Head of caudate nucleus (tissue), 42 donors: ENCODE measurements around the gene DNASE1L2.
"Not testable (repeated sequence)": the region's sequence is repeated elsewhere in the genome, so short reads cannot be mapped to it uniquely, and the experiment has no call there.

Source experiments
- DNase-seq, 42 donors: peaks; one replicate each; pipeline versions ENCODE4 v3.0.0 to v3.0.0-alpha.2; 2020 to 2021; ENCODE audit warnings: mixed read lengths in 7 of 42
- intact Hi-C: fragments of 100-400 bp; cut with DNase I; formaldehyde crosslinking; loops from one replicate; pipeline ENCODE4 v1.15.0; 2022

Gene DNASE1L2

DNA sequence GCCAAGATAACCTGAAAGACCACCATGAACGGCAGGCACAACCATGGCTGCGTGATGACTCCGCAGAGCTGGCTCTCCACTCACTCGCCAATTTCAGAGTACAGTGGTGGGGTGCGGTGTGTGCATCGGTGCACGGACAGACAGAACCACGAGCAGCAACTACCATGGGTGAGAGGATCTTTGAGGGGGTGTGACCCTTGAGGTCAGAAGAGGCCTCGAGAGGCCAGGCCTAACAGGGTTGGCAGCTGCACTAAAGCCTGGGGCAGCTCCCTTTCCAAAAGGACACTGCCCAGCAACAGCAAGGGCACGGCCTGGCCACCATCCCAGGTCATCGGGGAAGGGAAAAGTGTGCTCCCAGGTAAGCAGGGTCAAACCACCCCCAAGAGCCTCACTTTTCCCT lies 17.0 kb downstream of the DNASE1L2 start:
- DNase-seq, result no peak

DNA sequence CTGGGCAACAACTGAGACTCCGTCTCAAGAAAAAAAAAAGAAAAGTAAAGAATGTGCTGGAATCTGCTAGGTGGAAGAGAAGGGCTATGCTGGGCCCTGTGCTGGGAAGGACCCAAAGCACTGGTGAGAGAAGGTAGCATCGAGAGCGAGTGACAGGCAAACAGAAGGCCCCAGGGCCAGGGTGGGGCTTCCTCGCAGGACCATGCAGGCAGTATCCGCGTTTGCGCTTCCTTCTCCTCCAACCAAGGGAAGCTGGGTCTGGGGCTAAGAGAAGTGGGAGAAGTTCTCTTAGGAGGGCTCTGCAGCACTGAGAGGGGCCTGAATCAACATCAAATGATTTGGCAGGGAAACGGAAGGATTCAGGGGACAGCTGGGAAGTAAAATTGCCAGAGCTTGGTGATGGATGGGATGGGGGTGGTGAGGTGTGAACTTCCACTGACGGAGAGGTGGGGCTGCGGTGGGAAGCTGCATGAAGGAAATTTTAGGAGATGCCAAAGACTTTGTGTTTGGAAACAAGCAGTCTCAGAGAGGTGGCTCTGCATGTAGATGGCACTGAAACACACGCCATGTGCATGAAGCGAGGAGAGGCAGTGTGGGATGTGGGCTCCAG lies 20.4 kb downstream of the DNASE1L2 start:
- no peak for DNase-seq
- intact Hi-C loops, result no loop called here

More for the DNA sequence above, 17.0 kb downstream of the DNASE1L2 start:
- intact Hi-C loops, result no loop called here

DNA sequence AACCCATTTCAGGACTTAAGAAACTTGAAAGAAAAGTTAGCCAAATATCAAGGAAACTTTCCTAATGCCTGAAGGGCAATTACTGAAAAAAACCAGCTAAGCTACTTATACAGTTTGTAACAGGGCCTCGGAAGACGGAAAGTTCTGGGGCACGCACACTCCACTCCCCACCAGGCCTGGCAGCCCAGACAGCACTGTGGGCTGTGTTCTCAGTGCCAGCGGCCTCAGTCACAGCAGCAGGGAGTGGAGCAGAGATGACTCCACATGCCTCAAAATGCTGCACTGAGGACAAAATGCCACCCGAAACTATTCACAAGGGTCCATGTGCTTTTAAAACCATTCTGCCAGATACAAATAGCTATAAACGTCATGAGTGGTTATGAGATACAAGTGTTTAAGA lies 21.5 kb downstream of the DNASE1L2 start:
- intact Hi-C loops, result no loop called here
- no peak for DNase-seq

DNA sequence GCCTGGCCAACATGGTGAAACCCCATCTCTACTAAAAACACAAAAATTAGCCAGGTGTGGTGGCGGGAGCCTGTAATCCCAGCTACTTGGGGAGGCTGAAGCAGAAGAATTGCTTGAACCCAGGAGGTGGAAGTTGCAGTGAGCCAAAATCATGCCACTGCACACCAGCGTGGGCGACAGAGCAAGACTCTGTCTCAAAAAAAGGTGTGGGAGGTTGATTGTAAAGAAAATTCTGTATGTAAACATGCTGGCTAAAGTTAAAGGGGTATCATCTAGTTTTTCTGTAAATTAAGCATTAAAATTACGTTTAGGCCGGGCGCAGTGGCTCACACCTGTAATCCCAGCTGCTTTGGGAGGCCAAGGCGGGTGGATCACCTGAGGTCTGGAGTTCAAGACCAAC lies 22.3 kb downstream of the DNASE1L2 start:
- intact Hi-C loops, DNase-seq: not testable (repeated sequence)

DNA sequence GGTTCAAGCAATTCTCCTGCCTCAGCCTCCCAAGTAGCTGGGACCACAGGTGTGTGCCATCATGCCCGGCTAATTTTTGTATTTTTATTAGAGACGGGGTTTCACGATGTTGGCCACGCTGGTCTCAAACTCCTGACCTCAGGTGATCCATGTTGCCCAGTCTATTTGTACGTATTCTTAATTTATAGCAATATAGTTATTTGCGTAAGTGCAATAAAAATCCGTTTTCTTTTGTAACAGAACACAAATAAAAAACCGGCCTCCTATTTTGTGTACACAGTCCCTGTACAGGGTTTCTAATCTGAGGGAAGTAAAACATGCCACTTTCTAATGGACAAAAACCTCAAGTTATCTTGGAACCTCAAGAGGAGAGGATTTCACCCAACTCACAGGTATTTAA lies 24.0 kb downstream of the DNASE1L2 start:
- intact Hi-C loops, result no loop called here
- DNase-seq, result no peak

DNA sequence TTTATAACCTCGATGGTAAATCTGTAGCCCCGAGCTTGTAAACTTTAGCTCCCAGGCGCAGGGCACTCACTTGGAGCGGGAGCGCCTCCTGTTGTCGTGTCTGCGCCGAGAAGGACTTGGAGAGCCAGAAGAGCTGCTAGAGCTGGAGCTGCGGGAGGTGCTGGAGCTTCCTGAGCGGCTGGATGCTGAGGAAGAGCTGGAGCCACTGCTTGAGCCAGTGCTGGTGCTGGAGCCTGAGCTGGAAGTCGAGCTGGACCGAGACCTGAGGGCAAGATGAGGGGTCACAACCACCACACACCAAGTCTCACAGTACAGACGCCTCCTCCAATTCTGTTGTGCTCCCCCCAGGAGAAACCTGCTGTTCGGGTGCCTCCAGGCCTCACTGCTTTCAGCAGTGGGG lies 26.8 kb downstream of the DNASE1L2 start:
- intact Hi-C loops, DNase-seq: not testable (repeated sequence)

DNA sequence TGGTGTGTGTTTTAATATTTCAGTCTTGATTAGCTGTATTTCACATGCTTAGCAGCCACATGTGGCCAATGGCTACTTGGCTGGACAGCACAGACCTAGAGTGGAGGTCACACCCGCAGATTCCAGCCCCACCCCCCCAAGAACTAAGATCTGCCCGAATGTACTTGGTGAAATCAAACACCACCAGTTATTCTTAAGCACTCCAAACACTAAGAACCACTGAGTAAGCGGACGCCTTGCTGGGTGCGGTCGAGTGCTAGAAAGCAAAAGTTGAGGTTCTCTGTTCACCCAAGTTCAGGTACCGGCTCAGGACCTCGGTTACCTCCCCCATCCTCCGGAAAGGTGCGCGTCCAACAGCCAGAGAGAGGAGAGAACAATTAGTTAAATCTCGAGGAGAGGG lies 30.6 kb downstream of the DNASE1L2 start:
- DNase-seq, intact Hi-C loops: not testable (repeated sequence)

DNA sequence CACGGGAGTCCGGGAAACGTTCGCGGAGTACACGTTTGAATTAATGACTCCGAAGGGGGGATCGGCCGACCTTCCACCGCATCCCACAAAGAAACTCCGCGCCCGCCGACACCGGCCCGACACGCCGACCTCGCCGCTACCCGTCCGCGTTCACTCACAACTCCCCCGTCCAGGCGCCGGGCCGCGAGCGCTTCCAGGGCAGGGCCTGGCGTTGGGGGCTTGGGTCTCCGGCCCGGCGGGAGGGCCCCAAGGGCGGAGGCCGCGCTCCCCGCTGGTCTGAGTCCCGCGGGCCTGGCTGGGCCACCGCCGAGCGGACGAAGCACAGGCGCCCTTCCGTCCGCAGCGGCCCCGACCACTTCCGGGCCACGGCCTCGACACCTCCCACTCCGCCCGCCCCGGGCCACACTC lies 31.3 kb downstream of the DNASE1L2 start:
- intact Hi-C loops, result not testable (repeated sequence)

DNA sequence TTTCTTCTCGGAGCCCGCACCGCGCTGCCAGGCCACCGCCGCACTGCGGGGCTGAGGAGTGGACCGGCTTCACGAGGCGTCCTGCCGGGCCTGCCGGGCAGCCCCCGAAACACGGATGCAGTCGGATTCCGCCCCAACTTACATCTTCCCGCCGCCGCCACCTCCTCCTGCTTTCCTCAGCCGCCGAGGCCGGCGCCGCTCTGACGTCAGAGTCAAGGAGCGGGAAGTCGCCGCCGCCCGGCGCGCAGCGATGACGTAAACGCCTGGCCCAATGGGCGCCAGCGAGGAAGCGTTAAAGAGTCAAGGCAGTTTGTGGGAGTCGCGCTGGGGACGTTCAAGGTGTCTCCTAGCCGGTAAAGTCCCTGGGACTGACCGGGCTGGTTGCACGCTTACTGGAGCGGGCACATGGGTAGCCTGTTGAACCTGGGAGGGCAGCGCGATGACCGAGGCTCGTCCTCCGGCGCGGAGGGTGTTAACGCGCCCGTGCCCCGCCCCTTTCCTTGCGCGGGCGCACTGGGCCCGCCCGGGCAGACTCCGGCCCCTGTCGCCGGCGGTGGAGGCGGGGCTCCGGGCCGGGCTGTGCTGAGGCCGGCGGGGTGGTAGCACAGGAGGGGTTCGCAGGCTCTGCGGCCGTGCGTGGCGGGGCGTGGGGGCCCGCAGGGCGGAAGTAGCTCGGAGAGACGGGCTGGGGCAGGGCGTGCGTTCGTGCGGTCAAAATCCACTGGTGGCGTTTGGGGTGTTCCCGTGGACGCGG lies 31.8 kb downstream of the DNASE1L2 start, which contains the start of gene RNPS1:
Gene RNPS1 (minus strand): TSS at position 214 of the 754 bp plus-strand sequence. CDS start 3,483 bp downstream, outside the sequence.
- peak; percentile 84 to 98 (median 96) for DNase-seq
- intact Hi-C loops, result no loop called here

More for the DNA sequence above, 31.3 kb downstream of the DNASE1L2 start:
- DNase-seq, result peak in 5 of 42 donors; percentile 12 to 84 (median 81)

DNA sequence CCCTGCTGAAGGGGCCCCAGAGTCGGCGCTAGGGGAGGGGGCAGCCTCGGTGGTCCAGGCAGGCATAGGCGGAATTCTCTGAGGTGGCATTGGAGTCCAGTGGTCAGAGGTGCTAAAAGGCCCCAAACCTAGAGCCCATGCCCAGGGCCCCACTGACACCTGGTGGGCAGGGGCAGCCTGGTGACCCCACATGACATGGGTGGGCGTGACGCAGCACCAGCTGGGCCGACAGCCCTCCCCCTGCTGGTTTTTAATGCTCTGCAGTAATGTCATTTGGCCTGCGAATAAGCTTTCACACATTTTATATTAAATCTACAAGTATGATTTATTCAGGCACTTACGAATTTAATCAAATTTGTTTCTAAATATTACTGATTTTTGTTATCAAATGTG lies 33.8 kb downstream of the DNASE1L2 start:
- intact Hi-C loops, result no loop called here
- DNase-seq, result no peak

DNA sequence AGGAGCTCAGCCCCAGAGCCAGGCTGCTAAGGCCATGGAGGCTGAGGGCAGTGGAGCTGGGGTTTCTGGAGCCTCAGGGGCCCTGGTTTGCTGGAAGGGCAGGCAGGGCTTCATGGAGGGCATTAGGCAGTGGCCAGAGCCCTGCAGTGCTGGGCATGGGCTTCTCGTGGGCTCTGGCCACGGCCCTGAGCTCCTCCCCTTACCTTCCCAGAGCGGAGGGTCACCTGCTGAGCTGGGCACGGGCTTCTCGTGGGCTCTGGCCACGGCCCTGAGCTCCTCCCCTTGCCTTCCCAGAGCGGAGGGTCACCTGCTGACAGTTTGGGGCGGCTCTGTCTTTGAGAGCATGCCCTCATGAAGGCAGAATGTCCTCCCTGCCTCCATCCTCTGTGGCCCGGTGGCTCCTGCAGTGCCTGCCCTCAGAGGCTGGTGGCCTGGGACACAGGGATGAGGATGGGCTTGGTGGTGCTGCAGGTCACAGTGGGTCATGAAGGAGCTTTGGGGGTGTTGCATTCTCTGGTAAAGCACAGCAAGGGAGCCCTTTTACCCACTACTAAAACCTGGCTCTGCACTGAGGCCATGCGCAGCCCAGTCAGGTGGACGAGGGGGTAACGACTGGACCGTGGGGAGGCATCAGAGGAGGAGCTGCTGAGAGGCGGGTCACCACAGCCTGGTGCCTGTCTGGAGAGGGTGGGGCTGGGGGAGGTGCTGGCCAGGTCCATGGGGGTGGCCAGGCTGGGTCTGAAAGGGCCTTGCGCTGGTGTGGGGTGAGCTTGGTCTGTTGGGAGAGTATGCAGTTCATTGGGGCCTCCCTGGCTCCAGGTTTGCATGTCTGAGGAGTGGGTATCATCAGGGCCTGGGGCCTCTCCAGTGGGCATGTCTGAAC lies 34.6 kb downstream of the DNASE1L2 start:
- intact Hi-C loops, result no loop called here
- no peak for DNase-seq

DNA sequence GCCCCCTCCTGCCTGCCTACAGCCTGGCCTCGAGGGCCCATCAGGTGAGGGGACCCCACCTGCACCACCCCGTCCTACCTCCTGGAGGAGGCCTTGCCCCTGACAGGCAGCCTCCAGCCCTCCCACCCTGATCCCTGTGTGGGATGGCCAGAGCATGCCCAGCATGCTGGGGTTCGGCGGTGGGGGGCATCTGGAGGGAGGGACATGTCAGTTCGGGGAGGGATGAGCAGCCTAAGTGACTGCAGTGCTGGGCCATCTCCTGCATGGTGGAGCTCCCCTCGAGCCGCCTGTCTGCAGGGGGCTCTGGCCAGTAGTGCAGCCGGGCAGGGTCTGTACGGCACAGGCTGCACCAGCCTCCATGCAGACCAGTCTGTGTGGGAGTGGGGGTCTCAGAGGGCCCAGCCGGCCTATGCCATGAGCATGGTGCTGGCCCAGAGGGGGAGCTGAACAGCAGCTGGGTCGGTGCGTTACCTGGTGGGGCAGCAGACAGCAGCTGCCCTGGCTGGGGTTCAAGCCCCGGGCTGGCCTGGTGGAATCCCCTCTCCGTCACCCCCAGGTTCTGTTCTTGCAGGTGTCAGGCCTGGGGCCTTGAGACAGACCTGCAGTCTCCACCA lies 35.7 kb downstream of the DNASE1L2 start:
- DNase-seq, result no peak
- intact Hi-C loops, result no loop called here

DNA sequence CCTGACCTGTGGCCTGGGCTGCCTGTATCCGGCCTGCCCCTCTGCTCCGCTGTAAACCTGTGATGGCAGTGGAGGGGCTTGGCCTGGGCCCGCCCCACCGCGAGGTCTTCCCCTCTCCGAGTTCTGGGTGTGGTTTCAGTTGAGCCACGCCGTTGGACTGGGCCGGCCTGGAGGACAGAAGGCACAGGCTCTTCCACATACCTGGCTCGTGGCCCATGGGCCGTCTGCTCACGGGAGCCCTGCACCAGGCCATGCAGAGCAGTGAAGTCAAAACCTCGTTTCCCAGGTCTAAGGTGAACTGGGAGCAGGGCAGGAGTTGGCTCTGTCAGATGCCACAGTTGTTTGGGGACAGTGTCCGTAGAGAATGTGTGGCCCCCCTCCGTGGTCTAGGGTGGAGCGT lies 37.2 kb downstream of the DNASE1L2 start:
- intact Hi-C loops, result no loop called here
- no peak for DNase-seq

DNA sequence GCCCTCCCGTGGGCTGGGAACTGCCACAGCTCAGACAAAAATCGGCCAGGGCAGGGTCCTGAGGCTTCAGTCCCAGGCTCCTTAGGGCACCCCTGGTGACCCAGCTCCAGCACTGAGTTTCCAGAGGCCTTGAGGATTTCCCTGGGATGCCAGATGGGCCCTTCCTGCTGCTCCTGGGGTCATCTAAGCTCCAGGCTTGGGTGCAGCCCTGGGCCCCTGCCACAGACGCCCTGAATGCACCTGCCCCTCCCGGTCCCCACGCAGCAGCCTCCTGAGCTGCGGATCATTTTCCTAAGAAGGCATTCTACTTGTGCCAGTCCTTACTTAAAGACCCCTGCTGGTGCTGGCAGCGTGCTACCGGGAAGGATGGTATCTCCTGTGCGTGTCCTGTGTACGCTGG lies 37.7 kb downstream of the DNASE1L2 start:
- DNase-seq, result no peak
- intact Hi-C loops, result no loop called here

DNA sequence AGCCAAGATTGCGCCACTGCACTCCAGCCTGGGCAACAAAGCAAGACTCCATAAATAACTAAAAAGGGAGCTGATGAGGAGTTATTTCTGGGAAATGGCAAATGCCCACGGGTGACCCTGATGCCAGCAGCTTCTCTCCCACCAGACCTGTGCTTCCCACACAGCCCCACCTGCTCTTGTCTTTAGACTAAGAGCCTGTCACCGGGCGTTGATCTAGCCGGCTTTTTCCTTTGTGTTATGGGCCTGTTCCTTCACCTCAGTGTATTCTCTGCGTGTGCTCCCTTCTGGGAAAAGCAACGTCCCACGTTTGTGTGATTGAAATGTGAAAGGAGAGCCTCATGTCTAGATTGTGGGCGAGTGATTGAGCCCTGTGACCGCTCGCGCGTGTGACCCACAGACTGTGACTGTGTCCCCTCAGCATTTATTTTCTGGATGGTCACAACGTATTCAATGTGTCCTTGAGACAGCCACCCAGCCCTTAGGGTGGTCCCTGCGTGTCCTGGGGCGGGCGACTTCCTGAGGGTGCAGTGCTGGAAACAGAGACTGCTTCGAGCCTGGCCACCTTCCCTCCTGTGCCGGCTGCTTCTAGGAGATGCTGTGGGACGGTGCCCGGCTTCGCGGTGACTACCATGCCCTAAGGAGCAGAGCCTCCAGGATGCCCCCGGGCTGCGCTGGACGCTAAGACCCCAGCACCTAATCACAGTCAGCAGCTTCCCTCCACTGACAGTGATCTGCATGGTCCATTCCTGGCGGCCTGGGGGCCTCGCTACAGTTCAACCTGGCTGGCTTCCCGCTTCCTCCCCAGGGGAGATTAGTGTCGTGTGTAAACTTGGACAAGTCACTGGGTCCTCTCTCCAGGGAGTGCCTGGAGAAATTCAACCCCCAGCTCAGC lies 39.5 kb downstream of the DNASE1L2 start:
- intact Hi-C loops, result no loop called here
- DNase-seq, result peak in 12 of 42 donors; percentile 19 to 72 (median 42)

DNA sequence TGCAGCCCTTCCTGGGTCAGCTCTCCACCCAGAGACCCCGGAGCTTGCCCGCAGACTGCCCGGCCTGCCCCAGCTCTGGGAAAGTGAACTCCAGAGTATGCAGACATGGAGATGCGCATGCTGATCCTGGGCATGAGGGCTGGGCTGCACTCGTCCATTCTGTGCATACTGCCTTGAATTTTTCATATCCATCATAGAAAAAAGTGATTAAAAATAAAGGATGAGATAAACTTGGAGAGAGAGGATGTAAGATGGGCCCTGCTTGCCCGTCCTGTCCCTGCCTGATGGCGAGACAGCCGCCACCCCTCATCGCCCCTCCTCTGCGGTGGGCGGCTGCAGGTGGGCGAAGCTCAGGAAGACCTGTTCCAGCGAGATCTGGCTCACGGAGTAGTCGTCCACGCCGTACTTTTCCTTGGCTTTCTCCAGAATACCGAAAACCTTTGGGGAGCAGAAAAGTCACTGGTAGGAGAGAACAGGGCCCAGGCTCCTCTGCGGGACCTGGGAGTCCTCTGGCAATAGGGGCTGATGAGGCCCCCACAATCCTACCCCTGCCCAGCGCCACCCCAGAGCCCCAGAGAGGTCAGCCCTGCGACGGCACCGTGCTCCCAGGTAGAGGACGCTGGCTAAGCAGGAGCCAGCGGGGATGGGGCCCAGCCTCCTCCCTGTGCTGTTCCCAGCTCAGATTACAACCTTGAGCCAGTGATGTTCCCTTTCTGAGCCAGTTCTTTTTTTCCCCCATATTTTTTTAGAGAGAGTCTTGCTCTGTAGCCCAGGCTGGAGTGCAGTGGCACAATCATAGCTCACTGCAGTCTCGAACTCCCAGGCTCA lies 40.3 kb downstream of the DNASE1L2 start:
- DNase-seq, result no peak
- intact Hi-C loops, result no loop called here

DNA sequence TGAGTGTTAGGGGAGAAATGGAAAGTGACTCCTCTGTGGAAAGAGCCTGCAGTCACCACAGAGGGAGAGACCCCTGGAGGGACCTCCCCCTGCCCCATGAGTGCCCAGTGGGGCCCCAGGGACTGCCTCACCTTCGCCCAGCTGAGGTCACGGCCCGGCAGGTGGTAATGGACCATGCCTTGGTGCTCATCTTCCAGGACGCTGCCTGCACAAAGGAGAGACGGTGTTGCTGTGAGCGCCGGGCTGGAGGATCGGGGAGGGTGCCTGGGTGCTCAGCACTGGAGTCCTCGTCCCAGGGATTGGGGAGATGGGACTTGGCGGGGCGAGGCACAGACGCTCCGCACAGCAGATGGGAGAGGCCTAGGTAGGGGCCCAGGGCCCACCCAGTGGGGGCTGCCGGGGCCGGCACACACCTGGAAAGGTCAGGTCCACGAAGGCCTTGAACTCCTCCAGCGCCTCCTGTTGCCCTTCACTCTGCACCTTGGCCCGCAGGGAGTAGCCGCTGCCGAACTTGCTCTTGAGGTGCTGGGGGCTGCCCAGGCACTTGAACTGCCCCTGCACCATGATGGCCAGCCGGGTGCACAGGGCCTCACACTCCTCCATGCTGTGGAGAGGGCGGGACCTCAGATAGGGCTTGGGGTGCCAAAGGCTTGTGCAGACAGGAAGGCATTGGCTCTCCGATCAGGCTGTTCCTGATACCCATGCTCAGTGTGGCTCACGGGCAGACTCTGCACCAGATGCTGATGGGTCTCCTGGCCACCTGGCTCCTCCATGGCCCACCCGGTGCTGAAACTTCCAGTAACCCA lies 41.4 kb downstream of the DNASE1L2 start:
- no peak for DNase-seq
- intact Hi-C loops, result no loop called here
